ENCODE data around the gene ANKLE1.

Gene ANKLE1

GRCh38 chr19:17306285-17306714 is 24.6 kb downstream of the ANKLE1 start:
- DNase-seq (ENCODE audit: low read depth): no peak

GRCh38 chr19:17307876-17308377 is 26.2 kb downstream of the ANKLE1 start:
- DNase-seq (ENCODE audit: low read depth): no peak

GRCh38 chr19:17309198-17309964 is 27.7 kb downstream of the ANKLE1 start, which contains the start of gene DDA1:
Gene DDA1, plus strand, starts transcription at chr19:17309563. Its CDS starts 92 bp downstream, at chr19:17309655.
- peak; percentile 96 for DNase-seq (ENCODE audit: low read depth)

GRCh38 chr19:17309965-17310461 is 28.3 kb downstream of the ANKLE1 start:
- DNase-seq (ENCODE audit: low read depth): no peak

- no peak for DNase-seq (ENCODE audit: low read depth)
Observed at GRCh38 chr19:17311455-17312188, 29.9 kb downstream of the ANKLE1 start.

- no peak for DNase-seq (ENCODE audit: low read depth)
Observed at GRCh38 chr19:17312189-17313113, 30.8 kb downstream of the ANKLE1 start.

- no peak for DNase-seq (ENCODE audit: low read depth)
Observed at GRCh38 chr19:17314007-17314593, 32.4 kb downstream of the ANKLE1 start.

- no peak for DNase-seq (ENCODE audit: low read depth)
Observed at GRCh38 chr19:17318966-17319365, 37.3 kb downstream of the ANKLE1 start.

GRCh38 chr19:17319473-17320238 is 38.0 kb downstream of the ANKLE1 start:
- DNase-seq (ENCODE audit: low read depth): no peak

GRCh38 chr19:17320435-17320834 is 38.7 kb downstream of the ANKLE1 start:
- DNase-seq (ENCODE audit: low read depth): no peak

GRCh38 chr19:17321655-17322489 is 40.2 kb downstream of the ANKLE1 start:
- DNase-seq (ENCODE audit: low read depth): no peak

GRCh38 chr19:17322854-17323253 is 41.2 kb downstream of the ANKLE1 start:
- DNase-seq (ENCODE audit: low read depth): no peak

- no peak for DNase-seq (ENCODE audit: low read depth)
Observed at GRCh38 chr19:17323300-17323963, 41.7 kb downstream of the ANKLE1 start.

- no peak for DNase-seq (ENCODE audit: low read depth)
Observed at GRCh38 chr19:17323964-17324332, 42.2 kb downstream of the ANKLE1 start.

GRCh38 chr19:17324357-17325114 is 42.8 kb downstream of the ANKLE1 start:
- DNase-seq (ENCODE audit: low read depth): no peak

GRCh38 chr19:17325133-17325532 is 43.4 kb downstream of the ANKLE1 start:
- no peak for DNase-seq (ENCODE audit: low read depth)

- no peak for DNase-seq (ENCODE audit: low read depth)
Observed at GRCh38 chr19:17325881-17326594, 44.3 kb downstream of the ANKLE1 start.

- no peak for DNase-seq (ENCODE audit: low read depth)
Observed at GRCh38 chr19:17326595-17326966, 44.9 kb downstream of the ANKLE1 start.
